Tibial nerve (tissue), 4 donors: ENCODE results near the gene MCM6.

ENCODE experiments used
- CTCF ChIP-seq, 5 experiments: fragments of 200-600 bp in 3 of 5; fragments of 450-650 bp in 2 of 5; sonication (generic) in 3 of 5; IDR thresholded peaks; one replicate each; pipeline ENCODE4 v1.5.1; 2016 to 2019; ENCODE audit warnings: antibody characterized with exemption in 5 of 5, mild to moderate bottlenecking in 3 of 5, moderate library complexity in 2 of 5
- EP300 ChIP-seq, 2 donors: sonication (generic); formaldehyde crosslinking; IDR thresholded peaks; one replicate each; pipeline ENCODE4 v1.6.1; 2017; ENCODE audit warnings: antibody characterized with exemption in 2 of 2, mild to moderate bottlenecking in 1 of 2

GRCh38 chr2:135825550-135826176 lies 50.6 kb downstream of the MCM6 start:
- TF ChIP-seq CTCF (IDR thresholded peaks at IDR 0.05) (no peak), EP300 (IDR thresholded peaks at IDR 0.05) (no peak)
